Breast epithelium (tissue), 3 donors: ENCODE measurements around the gene MYEOV.

ENCODE experiments used
- POLR2A ChIP-seq: fragments of 450-650 bp; IDR thresholded peaks from one replicate; pipeline ENCODE4 v1.6.1; 2016; ENCODE audit warnings: antibody characterized with exemption, mild to moderate bottlenecking, moderate library complexity
- TF ChIP-seq, protein P1 (sequence below), 3 donors: fragments of 450-650 bp; IDR thresholded peaks; one replicate each; pipeline ENCODE4 v1.5.1; 2016 to 2017; ENCODE audit warnings: antibody characterized with exemption in 3 of 3, mild to moderate bottlenecking in 3 of 3, moderate library complexity in 3 of 3

DNA sequence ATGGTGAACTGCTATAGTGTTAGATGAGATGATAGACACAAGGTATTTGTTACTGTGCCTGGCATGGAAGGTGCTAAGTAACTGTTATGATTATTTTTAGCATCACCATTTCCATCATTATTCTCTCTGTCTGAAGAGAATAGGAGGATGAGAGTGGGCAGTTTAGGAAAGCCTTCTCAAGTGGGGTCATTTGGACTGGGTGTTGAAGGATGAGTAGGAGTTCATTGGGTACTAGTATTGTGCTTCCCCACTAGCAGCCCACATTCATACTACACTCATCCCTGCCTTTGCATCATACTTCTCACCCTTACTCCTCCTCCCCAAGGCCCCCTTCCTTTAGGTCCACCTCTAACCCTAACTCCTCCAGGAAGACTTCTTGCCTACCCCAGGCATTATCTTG lies 20.6 kb downstream of the MYEOV start:
- TF ChIP-seq, protein P1, sequence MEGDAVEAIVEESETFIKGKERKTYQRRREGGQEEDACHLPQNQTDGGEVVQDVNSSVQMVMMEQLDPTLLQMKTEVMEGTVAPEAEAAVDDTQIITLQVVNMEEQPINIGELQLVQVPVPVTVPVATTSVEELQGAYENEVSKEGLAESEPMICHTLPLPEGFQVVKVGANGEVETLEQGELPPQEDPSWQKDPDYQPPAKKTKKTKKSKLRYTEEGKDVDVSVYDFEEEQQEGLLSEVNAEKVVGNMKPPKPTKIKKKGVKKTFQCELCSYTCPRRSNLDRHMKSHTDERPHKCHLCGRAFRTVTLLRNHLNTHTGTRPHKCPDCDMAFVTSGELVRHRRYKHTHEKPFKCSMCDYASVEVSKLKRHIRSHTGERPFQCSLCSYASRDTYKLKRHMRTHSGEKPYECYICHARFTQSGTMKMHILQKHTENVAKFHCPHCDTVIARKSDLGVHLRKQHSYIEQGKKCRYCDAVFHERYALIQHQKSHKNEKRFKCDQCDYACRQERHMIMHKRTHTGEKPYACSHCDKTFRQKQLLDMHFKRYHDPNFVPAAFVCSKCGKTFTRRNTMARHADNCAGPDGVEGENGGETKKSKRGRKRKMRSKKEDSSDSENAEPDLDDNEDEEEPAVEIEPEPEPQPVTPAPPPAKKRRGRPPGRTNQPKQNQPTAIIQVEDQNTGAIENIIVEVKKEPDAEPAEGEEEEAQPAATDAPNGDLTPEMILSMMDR (IDR thresholded peaks at IDR 0.05) = no peak
- TF ChIP-seq POLR2A = no peak
